PC-9 (cell line): Measurements from ENCODE around the gene PERCC1.

Source experiments
- CTCF ChIP-seq: fragments of 200-600 bp; sonication (generic); conservative IDR thresholded peaks from 2 replicates; pipeline ENCODE4 v1.6.1; 2017; ENCODE audit warnings: mixed run types, antibody characterized with exemption, mild to moderate bottlenecking, moderate library complexity
- EZH2 ChIP-seq: fragments of 200-600 bp; sonication (generic); IDR thresholded peaks from 2 replicates; pipeline ENCODE4 v1.8.0; 2017; ENCODE audit warnings: antibody characterized with exemption, low read depth

GRCh38 chr16:1422076-1422475, 8.8 kb upstream of the PERCC1 start:
- TF ChIP-seq CTCF (no peak), EZH2 (no peak)
